DOHH2 (cell line): ENCODE data around the gene PTGIS.

Source experiments
- CTCF ChIP-seq: fragments of 200-600 bp; sonication (generic); IDR thresholded peaks from one replicate; pipeline ENCODE4 v1.5.1; 2014; ENCODE audit warnings: antibody characterized with exemption, mild to moderate bottlenecking, low read depth, low read length; ENCODE audit not compliant: poor library complexity, severe bottlenecking
- EZH2phosphoT487 ChIP-seq: fragments of 200-600 bp; sonication (generic); IDR thresholded peaks from 2 replicates; pipeline ENCODE4 v1.6.1; 2017; ENCODE audit warnings: borderline replicate concordance, mild to moderate bottlenecking, antibody characterized with exemption, low read length, moderate library complexity, mixed read lengths

GRCh38 chr20:49583343-49583668 is 15.4 kb upstream of the PTGIS start:
- TF ChIP-seq CTCF (no peak), EZH2phosphoT487 (no peak)
